Endothelial cell of umbilical vein (primary cell): ENCODE measurements around the gene PIEZO2.

Source experiments
- MYC ChIP-seq: IDR thresholded peaks from one replicate; pipeline ENCODE4 v1.6.1; 2011; ENCODE audit warnings: mild to moderate bottlenecking, low read depth, low read length
- POLR2A ChIP-seq: IDR thresholded peaks from 2 replicates; pipeline ENCODE4 v1.6.1; 2012; ENCODE audit warnings: low read depth, mild to moderate bottlenecking, control low read depth, low read length
- POLR2AphosphoS5 ChIP-seq: IDR thresholded peaks from 2 replicates; pipeline ENCODE4 v1.6.1; 2012; ENCODE audit warnings: low read depth, mild to moderate bottlenecking, control low read depth, low read length, moderate library complexity; ENCODE audit not compliant: insufficient read depth
- TF ChIP-seq, protein P1 (sequence below), 2 donors: IDR thresholded peaks; 1 replicate in 1 of 2; 2 replicates in 1 of 2; pipeline ENCODE4 v1.5.1; 2011; ENCODE audit warnings: low read length in 2 of 2, mild to moderate bottlenecking in 2 of 2, moderate library complexity in 2 of 2, control low read depth in 1 of 2, inconsistent platforms in 1 of 2, low read depth in 1 of 2; ENCODE audit not compliant: insufficient read depth in 1 of 2; ENCODE audit errors: extremely low read depth in 1 of 2
- TF ChIP-seq, protein P2 (sequence below): IDR thresholded peaks from 2 replicates; pipeline ENCODE4 v1.6.1; 2011; ENCODE audit not compliant: insufficient read depth, insufficient read length

DNA sequence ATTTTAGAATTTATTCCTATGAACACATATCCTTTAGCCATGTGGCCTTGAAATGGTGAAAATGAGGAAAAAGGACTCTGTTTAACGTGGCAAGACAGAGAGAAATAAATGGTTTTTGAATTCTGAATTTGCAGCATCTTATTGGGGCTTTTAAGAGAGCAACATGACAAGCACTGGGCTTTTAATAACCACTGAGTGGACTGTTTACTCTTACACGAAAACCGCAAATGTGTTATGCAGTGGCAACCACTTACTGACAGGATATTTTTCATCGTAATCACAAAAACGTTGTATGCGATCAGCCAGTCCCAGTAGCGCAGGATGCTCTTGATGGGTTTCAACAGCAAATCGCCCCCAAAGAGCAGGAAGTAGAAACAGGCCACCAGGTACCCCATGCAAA lies 397.0 kb downstream of the PIEZO2 start:
- TF ChIP-seq, protein P1, sequence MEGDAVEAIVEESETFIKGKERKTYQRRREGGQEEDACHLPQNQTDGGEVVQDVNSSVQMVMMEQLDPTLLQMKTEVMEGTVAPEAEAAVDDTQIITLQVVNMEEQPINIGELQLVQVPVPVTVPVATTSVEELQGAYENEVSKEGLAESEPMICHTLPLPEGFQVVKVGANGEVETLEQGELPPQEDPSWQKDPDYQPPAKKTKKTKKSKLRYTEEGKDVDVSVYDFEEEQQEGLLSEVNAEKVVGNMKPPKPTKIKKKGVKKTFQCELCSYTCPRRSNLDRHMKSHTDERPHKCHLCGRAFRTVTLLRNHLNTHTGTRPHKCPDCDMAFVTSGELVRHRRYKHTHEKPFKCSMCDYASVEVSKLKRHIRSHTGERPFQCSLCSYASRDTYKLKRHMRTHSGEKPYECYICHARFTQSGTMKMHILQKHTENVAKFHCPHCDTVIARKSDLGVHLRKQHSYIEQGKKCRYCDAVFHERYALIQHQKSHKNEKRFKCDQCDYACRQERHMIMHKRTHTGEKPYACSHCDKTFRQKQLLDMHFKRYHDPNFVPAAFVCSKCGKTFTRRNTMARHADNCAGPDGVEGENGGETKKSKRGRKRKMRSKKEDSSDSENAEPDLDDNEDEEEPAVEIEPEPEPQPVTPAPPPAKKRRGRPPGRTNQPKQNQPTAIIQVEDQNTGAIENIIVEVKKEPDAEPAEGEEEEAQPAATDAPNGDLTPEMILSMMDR (IDR thresholded peaks at IDR 0.05; ENCODE audit: extremely low read depth in 1 of 2, insufficient read depth in 1 of 2, low read depth in 1 of 2, low read length in 2 of 2), result no peak
- TF ChIP-seq POLR2AphosphoS5, result no peak
- no peak for TF ChIP-seq MYC
- TF ChIP-seq POLR2A, result no peak
- TF ChIP-seq, protein P2, sequence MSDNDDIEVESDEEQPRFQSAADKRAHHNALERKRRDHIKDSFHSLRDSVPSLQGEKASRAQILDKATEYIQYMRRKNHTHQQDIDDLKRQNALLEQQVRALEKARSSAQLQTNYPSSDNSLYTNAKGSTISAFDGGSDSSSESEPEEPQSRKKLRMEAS, result no peak
